ENCODE results near the gene ETV4.

The ETV4 gene

DNA sequence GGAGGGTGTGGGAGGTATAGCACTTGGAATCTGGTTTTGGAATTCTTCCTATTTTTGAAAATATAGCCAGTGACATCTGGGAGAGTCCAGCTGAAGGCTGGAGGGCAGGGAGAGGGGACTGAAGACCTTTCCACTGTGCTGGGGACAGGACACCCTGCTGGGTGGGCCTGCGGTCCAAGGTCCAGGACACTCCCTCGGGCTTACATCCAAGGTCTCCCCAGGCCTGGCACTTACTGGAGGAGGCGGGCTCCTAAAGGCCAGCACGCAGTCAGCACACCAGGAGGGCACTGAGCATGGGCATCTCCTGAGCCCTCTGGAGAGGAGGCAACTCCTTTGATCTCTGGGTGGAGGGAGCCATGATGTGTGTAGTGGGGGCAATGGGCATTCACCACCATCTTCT, 35.5 kb upstream of the ETV4 start:
- H3K4me3 ChIP-seq (ENCODE audit: low read depth, low read length, poor library complexity, severe bottlenecking): no peak overlapping the region
- H3K27ac ChIP-seq (ENCODE audit: low read depth, low read length, poor library complexity, severe bottlenecking): no peak overlapping the region

DNA sequence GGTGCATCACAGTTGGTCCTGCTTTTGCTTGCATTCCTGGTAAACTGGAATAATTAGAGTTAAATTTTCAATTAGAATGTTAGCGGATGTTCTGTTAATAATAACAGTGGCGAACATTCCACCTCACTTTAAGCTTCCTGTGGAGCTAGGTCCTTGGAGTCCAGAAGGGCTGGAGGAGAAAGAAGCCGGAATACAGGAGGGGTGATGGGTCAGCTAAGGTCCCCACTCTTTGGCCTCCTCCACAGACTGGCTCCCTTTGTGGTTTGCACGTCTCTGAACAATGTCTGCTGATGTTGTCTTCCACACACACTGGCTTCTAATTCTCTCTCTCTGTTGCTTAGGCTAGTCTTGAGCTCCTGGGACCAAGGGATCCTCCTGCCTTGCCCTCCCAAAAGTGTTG, 35.0 kb upstream of the ETV4 start:
- Histone ChIP-seq H3K27me3 (ENCODE audit: insufficient read depth, low read length) (no peaks in the 10 kb centered on the region; the same call in 1 of the 2 replicates), H4K20me1 (ENCODE audit: insufficient read depth, low read length) (no peaks in the 10 kb centered on the region), H3K4me1 (ENCODE audit: insufficient read depth, low read length, severe bottlenecking) (no peaks in the 10 kb centered on the region), H3K9me3 (ENCODE audit: low read length) (no peaks in the 10 kb centered on the region), H3K9me2 (ENCODE audit: low read depth, low read length) (no peaks in the 10 kb centered on the region), H2AFZ (ENCODE audit: low read length) (no peak overlapping the region), H3K4me3 (ENCODE audit: low read depth, low read length, poor library complexity, severe bottlenecking) (no peak overlapping the region), H3K4me2 (ENCODE audit: low read length) (no peak overlapping the region), H3F3A (ENCODE audit: insufficient read depth, low read length) (no peaks in the 10 kb centered on the region), H3K79me2 (ENCODE audit: insufficient read depth, low read length) (no peaks in the 10 kb centered on the region), H3K9ac (ENCODE audit: low read length) (no peak overlapping the region), H3K27ac (ENCODE audit: low read depth, low read length, poor library complexity, severe bottlenecking) (no peak overlapping the region), H3K36me3 (ENCODE audit: insufficient read depth, low read length) (no peaks in the 10 kb centered on the region)
- TF ChIP-seq, protein P1, sequence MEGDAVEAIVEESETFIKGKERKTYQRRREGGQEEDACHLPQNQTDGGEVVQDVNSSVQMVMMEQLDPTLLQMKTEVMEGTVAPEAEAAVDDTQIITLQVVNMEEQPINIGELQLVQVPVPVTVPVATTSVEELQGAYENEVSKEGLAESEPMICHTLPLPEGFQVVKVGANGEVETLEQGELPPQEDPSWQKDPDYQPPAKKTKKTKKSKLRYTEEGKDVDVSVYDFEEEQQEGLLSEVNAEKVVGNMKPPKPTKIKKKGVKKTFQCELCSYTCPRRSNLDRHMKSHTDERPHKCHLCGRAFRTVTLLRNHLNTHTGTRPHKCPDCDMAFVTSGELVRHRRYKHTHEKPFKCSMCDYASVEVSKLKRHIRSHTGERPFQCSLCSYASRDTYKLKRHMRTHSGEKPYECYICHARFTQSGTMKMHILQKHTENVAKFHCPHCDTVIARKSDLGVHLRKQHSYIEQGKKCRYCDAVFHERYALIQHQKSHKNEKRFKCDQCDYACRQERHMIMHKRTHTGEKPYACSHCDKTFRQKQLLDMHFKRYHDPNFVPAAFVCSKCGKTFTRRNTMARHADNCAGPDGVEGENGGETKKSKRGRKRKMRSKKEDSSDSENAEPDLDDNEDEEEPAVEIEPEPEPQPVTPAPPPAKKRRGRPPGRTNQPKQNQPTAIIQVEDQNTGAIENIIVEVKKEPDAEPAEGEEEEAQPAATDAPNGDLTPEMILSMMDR (IDR thresholded peaks at IDR 0.05; ENCODE audit: low read length): no peak
- no peak for TF ChIP-seq EZH2 (IDR thresholded peaks at IDR 0.05; ENCODE audit: borderline replicate concordance, low read length)

More for the DNA sequence above, 35.5 kb upstream of the ETV4 start:
- no peaks in the 10 kb centered on the region for H3K36me3 ChIP-seq (ENCODE audit: insufficient read depth, low read length)
- H2AFZ ChIP-seq (ENCODE audit: low read length): no peak overlapping the region
- H3K79me2 ChIP-seq (ENCODE audit: insufficient read depth, low read length): no peaks in the 10 kb centered on the region
- no peaks in the 10 kb centered on the region; the same call in 1 of the 2 replicates for H3K27me3 ChIP-seq (ENCODE audit: insufficient read depth, low read length)
- H3K9me3 ChIP-seq (ENCODE audit: low read length): no peaks in the 10 kb centered on the region
- no peaks in the 10 kb centered on the region for H3K4me1 ChIP-seq (ENCODE audit: insufficient read depth, low read length, severe bottlenecking)
- H3K9ac ChIP-seq (ENCODE audit: low read length): no peak overlapping the region
- no peaks in the 10 kb centered on the region for H3K9me2 ChIP-seq (ENCODE audit: low read depth, low read length)
- no peaks in the 10 kb centered on the region for H4K20me1 ChIP-seq (ENCODE audit: insufficient read depth, low read length)
- H3K4me2 ChIP-seq (ENCODE audit: low read length): no peak overlapping the region
- no peak for TF ChIP-seq EZH2 (IDR thresholded peaks at IDR 0.05; ENCODE audit: borderline replicate concordance, low read length)
- TF ChIP-seq, protein P1 (IDR thresholded peaks at IDR 0.05; ENCODE audit: low read length): no peak
- no peaks in the 10 kb centered on the region for H3F3A ChIP-seq (ENCODE audit: insufficient read depth, low read length)

DNA sequence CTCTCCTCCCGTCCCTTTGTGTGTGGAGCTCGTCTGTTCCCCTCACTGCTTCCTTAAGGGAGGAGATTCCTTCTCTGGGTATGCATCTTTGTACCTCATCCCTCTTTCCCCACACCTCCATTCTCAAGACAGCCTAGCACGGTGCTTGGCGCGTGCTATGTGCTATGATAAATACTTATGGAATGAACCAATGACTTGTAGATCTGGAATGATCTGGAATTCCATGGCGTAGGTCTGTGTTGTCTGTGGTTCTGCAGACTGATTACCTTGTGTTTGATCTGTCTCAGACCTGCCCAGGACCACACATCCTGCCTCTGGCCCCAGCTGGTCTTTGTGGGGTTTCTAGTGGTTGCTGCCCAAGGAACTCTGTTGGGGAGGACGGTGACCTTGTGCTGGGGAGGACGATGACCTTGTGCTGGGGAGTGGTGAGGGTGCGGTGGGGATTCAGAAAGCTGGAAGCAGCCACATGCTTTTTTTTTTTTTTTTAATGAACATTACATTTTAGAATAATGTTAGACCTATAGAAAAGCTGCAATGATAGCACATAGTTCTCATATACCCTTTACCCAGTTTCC, 33.5 kb upstream of the ETV4 start:
- H3F3A ChIP-seq (ENCODE audit: insufficient read depth, low read length): no peaks in the 10 kb centered on the region
- H3K4me3 ChIP-seq (ENCODE audit: low read depth, low read length, poor library complexity, severe bottlenecking): no peak overlapping the region
- no peak overlapping the region for H2AFZ ChIP-seq (ENCODE audit: low read length)
- no peaks in the 10 kb centered on the region for H3K4me1 ChIP-seq (ENCODE audit: insufficient read depth, low read length, severe bottlenecking)
- no peaks in the 10 kb centered on the region; the same call in 1 of the 2 replicates for H3K27me3 ChIP-seq (ENCODE audit: insufficient read depth, low read length)
- no peak overlapping the region for H3K9ac ChIP-seq (ENCODE audit: low read length)
- H3K9me3 ChIP-seq (ENCODE audit: low read length): no peaks in the 10 kb centered on the region
- H3K36me3 ChIP-seq (ENCODE audit: insufficient read depth, low read length): no peaks in the 10 kb centered on the region
- no peaks in the 10 kb centered on the region for H3K9me2 ChIP-seq (ENCODE audit: low read depth, low read length)
- H4K20me1 ChIP-seq (ENCODE audit: insufficient read depth, low read length): no peaks in the 10 kb centered on the region
- no peak overlapping the region for H3K4me2 ChIP-seq (ENCODE audit: low read length)
- TF ChIP-seq, protein P1 (IDR thresholded peaks at IDR 0.05; ENCODE audit: low read length): no peak
- H3K27ac ChIP-seq (ENCODE audit: low read depth, low read length, poor library complexity, severe bottlenecking): no peak overlapping the region
- no peaks in the 10 kb centered on the region for H3K79me2 ChIP-seq (ENCODE audit: insufficient read depth, low read length)

Measured in OCI-LY1 (cell line).